Ovary (tissue), 9 donors: ENCODE results near the gene DHX9. TPM values are rescaled to one million over a fixed set of nuclear protein-coding genes. Genes with fewer than 3 reads are reported as not detected.

ENCODE experiments used
- DNase-seq, 5 donors: peaks; one replicate each; pipeline ENCODE4 v3.0.0-alpha.2; 2019 to 2020
- H3K27ac ChIP-seq, 2 donors: fragments of 200-600 bp; one replicate each; pipeline versions ENCODE4 v1.5.1 to v1.8.0; 2019 to 2022
- H3K27me3 ChIP-seq: fragments of 200-600 bp; one replicate; pipeline ENCODE4 v1.8.0; 2022
- H3K36me3 ChIP-seq: fragments of 200-600 bp; sonication (generic); one replicate; pipeline ENCODE4 v1.5.1; 2019
- H3K4me1 ChIP-seq: one replicate; pipeline ENCODE4 v1.8.1; 2013; ENCODE audit warnings: mild to moderate bottlenecking, moderate library complexity; ENCODE audit not compliant: insufficient read depth
- H3K4me3 ChIP-seq: fragments of 200-600 bp; sonication (generic); one replicate; pipeline ENCODE4 v1.5.1; 2017
- H3K9me3 ChIP-seq, 2 donors: fragments of 200-600 bp in 1 of 2; sonication (generic) in 1 of 2; one replicate each; pipeline versions ENCODE4 v1.5.1 to v1.8.1; 2013 to 2019; ENCODE audit warnings: mild to moderate bottlenecking in 1 of 2, moderate library complexity in 1 of 2
- EP300 ChIP-seq: sonication (generic); formaldehyde crosslinking; IDR thresholded peaks from one replicate; pipeline ENCODE4 v1.6.1; 2017; ENCODE audit warnings: antibody characterized with exemption
- POLR2A ChIP-seq: fragments of 450-650 bp; IDR thresholded peaks from one replicate; pipeline ENCODE4 v1.6.1; 2017; ENCODE audit warnings: antibody characterized with exemption, mild to moderate bottlenecking, moderate library complexity
- WGBS, 3 donors: extraction: QIAGEN DNeasy Blood & Tissue Kit in 1 of 3; methylation state at CpG; one replicate each; pipeline versions ENCODE4 v1.1.5 to v1.1.7; 2013 to 2017; 5-methylcytosine and 5-hydroxymethylcytosine counted together
- intact Hi-C, 4 donors: fragments of 100-400 bp; cut with DNase I; formaldehyde crosslinking; loops; one replicate each; pipeline versions ENCODE4 v1.11.0 to v1.15.1; 2022 to 2023
- polyA plus RNA-seq, 2 donors: library from polyadenylated mRNA; stranded (reverse); fragments of 200-250 nt in 1 of 2; fragments of 350-450 nt in 1 of 2; fragmentation: Illumina TruSeq in 1 of 2; extraction: RNeasy Lipid Tissue Mini Kit (QIAGEN cat#74804) in 1 of 2; gene quantifications; one replicate each; pipeline ENCODE4 v1.2.3, GENCODE V29; 2013 to 2014
- total RNA-seq, 7 donors: library from RNA; depleted of rRNA in 2 of 7; stranded (reverse); fragments of >200 nt in 2 of 7; fragmentation: NEBNext Ultra II Directional in 3 of 7; extraction: Animal tissue kit (Norgen Biotek cat#: 25700) in 3 of 7; gene quantifications; one replicate each; pipeline versions ENCODE4 v1.1.0 to v1.2.4, GENCODE V29; 2016 to 2023
- TF ChIP-seq, protein P1 (sequence below), 3 donors: fragments of 450-650 bp in 2 of 3; fragments of 200-600 bp in 1 of 3; IDR thresholded peaks; one replicate each; pipeline versions ENCODE4 v1.5.1 to v1.8.0; 2016 to 2022; ENCODE audit warnings: antibody characterized with exemption in 3 of 3, mild to moderate bottlenecking in 1 of 3
- donor health status: DM: no; HTN: no; CAD: no; lungs with moderate emphysema.
- donor health status: DM: no; HTN: no; CAD: no.
- donor health status: Bipolar disorder and iron deficiency.
- donor health status: DM: yes; HTN: yes; CAD: no.
- donor health status: DM: no; HTN: no; CAD: no.
- donor health status: DM: yes; HTN: yes; CAD: no.

Gene DHX9
- total and polyA plus RNA-seq, 9 donors, result 70.6 to 168 (median 135) TPM

DNA sequence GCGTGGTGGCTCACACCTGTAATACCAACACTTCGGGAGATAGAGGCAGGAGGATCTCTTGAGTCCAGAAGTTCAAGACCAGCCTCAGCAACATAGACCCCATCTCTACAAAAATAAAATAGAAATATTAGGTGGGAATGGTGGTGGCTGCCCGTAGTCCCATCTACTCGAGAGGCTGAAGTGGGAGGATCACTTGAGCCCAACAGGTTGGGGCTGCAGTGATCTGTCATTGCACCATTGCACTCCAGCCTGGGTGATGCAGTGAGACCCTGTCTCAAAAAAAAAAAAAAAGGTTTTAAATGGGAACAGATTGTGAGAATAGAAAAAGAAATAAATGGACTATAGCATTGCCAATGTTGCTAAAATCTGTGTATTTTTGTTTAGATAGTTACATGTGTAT, 11.2 kb downstream of the DHX9 start:
- intact Hi-C loops, result no loop called here
- Histone ChIP-seq H3K4me1 (peaks cover 5% of the 10 kb centered on the region), H3K27me3 (no peaks in the 10 kb centered on the region), H3K4me3 (no peak overlapping the region), H3K36me3 (no peaks in the 10 kb centered on the region), H3K27ac (no peak overlapping the region), H3K9me3 (no peaks in the 10 kb centered on the region)
- TF ChIP-seq, protein P1, sequence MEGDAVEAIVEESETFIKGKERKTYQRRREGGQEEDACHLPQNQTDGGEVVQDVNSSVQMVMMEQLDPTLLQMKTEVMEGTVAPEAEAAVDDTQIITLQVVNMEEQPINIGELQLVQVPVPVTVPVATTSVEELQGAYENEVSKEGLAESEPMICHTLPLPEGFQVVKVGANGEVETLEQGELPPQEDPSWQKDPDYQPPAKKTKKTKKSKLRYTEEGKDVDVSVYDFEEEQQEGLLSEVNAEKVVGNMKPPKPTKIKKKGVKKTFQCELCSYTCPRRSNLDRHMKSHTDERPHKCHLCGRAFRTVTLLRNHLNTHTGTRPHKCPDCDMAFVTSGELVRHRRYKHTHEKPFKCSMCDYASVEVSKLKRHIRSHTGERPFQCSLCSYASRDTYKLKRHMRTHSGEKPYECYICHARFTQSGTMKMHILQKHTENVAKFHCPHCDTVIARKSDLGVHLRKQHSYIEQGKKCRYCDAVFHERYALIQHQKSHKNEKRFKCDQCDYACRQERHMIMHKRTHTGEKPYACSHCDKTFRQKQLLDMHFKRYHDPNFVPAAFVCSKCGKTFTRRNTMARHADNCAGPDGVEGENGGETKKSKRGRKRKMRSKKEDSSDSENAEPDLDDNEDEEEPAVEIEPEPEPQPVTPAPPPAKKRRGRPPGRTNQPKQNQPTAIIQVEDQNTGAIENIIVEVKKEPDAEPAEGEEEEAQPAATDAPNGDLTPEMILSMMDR (IDR thresholded peaks at IDR 0.05), result no peak
- TF ChIP-seq POLR2A (no peak), EP300 (no peak)
- no peak for DNase-seq
- 92 to 95% (median 93%) methylated on average over 4 of the region's 4 CpGs for WGBS, 3 donors

DNA sequence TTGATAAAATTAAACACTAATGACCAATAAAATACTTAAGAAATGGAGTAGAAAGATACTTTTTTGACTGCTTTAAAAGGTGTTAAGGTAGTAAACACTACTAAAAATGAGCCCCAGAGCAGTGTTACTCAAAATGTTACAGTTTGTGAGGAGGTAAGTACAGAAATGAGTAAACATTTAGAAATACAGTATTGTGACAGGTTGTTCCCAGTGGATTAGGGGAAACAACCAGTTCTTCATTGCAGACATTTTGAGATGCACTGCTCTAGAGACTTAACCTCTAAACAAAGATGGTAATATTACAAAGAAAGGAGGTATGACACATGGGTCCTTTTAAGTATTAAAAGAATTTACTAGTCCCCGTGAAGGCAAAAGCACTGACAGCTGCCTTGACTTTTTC, 12.7 kb downstream of the DHX9 start:
- no peak overlapping the region for H3K4me3 ChIP-seq
- no peaks in the 10 kb centered on the region for H3K9me3 ChIP-seq
- no peak for DNase-seq
- no peaks in the 10 kb centered on the region for H3K27me3 ChIP-seq
- no peak overlapping the region for H3K27ac ChIP-seq
- 79 to 91% (median 89%) methylated on average over 1 of the region's 1 CpG for WGBS, 3 donors
- intact Hi-C loops, result no loop called here
- H3K36me3 ChIP-seq, result no peaks in the 10 kb centered on the region
- TF ChIP-seq, protein P1 (IDR thresholded peaks at IDR 0.05), result no peak
- TF ChIP-seq EP300, result no peak
- no peak for TF ChIP-seq POLR2A
- H3K4me1 ChIP-seq, result peaks cover 2% of the 10 kb centered on the region

DNA sequence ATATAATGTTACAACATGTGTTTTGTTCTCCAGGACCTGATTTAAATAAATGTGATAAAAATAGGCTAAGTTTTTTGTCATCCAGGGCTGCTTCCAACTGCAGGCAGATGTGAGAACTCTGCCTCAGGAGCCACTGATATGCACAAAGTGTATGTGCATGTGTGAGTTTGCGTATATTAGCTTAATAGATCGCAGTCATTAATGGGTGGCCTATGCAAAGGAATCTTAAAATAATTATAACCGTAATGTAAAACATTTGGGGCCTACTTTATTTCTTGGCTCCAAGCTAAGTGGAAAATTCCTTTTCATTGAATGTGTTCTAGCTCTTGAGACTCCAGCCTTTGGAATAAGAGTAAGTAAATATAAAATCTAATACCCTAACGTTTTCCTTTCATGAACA, 16.8 kb downstream of the DHX9 start:
- Histone ChIP-seq H3K27me3 (no peaks in the 10 kb centered on the region), H3K27ac (no peak overlapping the region), H3K4me3 (no peak overlapping the region), H3K9me3 (no peaks in the 10 kb centered on the region), H3K4me1 (no peaks in the 10 kb centered on the region), H3K36me3 (peaks cover 2% of the 10 kb centered on the region)
- no peak for DNase-seq
- WGBS, 3 donors, result 69 to 72% (median 71%) methylated on average over 4 of the region's 4 CpGs
- TF ChIP-seq POLR2A (no peak), EP300 (no peak)
- intact Hi-C loops, result no loop called here

DNA sequence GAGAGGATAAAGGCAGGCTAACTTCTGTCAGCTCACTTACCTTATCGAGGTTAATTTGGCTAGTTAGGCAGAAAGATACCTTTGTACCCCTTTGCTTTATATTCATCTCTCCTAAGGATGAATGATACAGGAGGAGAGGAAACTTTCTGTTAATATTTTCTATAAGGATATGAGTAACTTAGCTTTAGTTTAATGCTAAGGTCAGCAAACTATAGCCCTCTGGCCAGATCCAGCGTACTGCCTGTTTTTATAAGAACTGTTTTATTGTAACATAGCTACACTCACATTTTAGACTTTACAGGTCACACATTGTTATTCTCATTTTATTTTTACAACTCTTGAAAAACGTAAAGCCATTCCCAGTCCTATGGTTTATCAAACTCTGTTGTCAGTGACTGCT, 18.1 kb downstream of the DHX9 start:
- TF ChIP-seq POLR2A (no peak), EP300 (no peak)
- TF ChIP-seq, protein P1 (IDR thresholded peaks at IDR 0.05), result no peak
- 90 to 93% (median 92%) methylated on average over 3 of the region's 3 CpGs for WGBS, 3 donors
- H3K4me1 ChIP-seq, result no peaks in the 10 kb centered on the region
- no peak overlapping the region for H3K4me3 ChIP-seq
- intact Hi-C loops, result no loop called here
- peaks cover 2% of the 10 kb centered on the region for H3K36me3 ChIP-seq
- DNase-seq, result no peak
- H3K27ac ChIP-seq, result no peak overlapping the region
- H3K9me3 ChIP-seq, result no peaks in the 10 kb centered on the region
- no peaks in the 10 kb centered on the region for H3K27me3 ChIP-seq

DNA sequence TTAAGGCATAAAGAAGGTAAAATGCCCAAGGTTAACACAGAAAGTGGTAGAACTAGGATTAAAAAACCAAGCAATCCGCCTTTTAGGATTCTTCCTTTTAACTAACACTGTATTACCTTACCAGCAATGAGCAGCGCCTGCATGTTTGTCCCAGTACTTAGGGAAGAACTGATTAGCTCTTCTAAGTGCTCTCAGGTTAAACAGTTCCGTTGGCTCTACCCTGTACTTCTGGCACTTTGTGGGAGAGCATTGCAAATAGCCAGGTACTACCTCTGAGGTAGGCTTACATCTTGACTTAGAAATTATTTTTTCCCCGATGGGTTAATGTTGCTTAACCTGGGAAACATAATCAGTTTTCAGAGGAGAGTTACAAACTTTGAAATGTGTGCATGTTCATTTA, 21.5 kb downstream of the DHX9 start:
- Histone ChIP-seq H3K4me3 (no peak overlapping the region), H3K36me3 (peaks cover 2% of the 10 kb centered on the region), H3K27ac (no peak overlapping the region), H3K27me3 (no peaks in the 10 kb centered on the region), H3K9me3 (no peaks in the 10 kb centered on the region), H3K4me1 (no peaks in the 10 kb centered on the region)
- no peak for TF ChIP-seq EP300
- TF ChIP-seq, protein P1 (IDR thresholded peaks at IDR 0.05), result no peak
- no peak for TF ChIP-seq POLR2A
- intact Hi-C loops, result no loop called here
- DNase-seq, result no peak
- 87 to 91% (median 90%) methylated on average over 4 of the region's 4 CpGs for WGBS, 3 donors
